SU-DHL-6 (cell line): Measurements from ENCODE around the gene PIK3CD.
"Not testable (repeated sequence)": the region's sequence is repeated elsewhere in the genome, so short reads cannot be mapped to it uniquely, and the experiment has no call there.

Experiments
- CTCF ChIP-seq: fragments of 200-600 bp; sonication (generic); IDR thresholded peaks from one replicate; pipeline ENCODE4 v1.5.1; 2017; ENCODE audit warnings: antibody characterized with exemption, mild to moderate bottlenecking, low read length, moderate library complexity; ENCODE audit not compliant: insufficient read depth, poor library complexity, severe bottlenecking
- EZH2phosphoT487 ChIP-seq: fragments of 200-600 bp; sonication (generic), shearing (Covaris generic); conservative IDR thresholded peaks from 2 replicates; pipeline ENCODE4 v1.6.1; 2018; ENCODE audit warnings: mild to moderate bottlenecking, antibody characterized with exemption, low read length, moderate library complexity, mixed read lengths

GRCh38 chr1:9625030-9625429 lies 26.5 kb upstream of the PIK3CD start:
- TF ChIP-seq CTCF, EZH2phosphoT487: not testable (repeated sequence)
